A549 (cell line): ENCODE measurements around the gene MSMB. TPM values are rescaled to one million over a fixed set of nuclear protein-coding genes. Genes with fewer than 3 reads are reported as not detected.

Experiments used
- ATAC-seq, 2 experiments: fragments of 200-7000 bp in 1 of 2; fragments of >200 bp in 1 of 2; cut with Nextera tagmentation in 1 of 2; cut with Tn5 transposase in 1 of 2; 3 replicates each; pipeline versions ENCODE4 v1.8.0 to v1.9.1; 2018 to 2020; ENCODE audit warnings: mild to moderate bottlenecking in 1 of 2, moderate library complexity in 1 of 2
- CTCF ChIA-PET: fragments of 300-600 bp; sonication (Branson Sonifier 250); formaldehyde crosslinking; extraction: SDS; loops from one replicate; lab custom pipeline; 2021; ENCODE audit warnings: antibody characterized with exemption, inconsistent platforms; lab: Yijun Ruan, JAX
- POLR2A ChIA-PET: fragments of 350-600 bp; formaldehyde crosslinking; extraction: SDS; loops from one replicate; lab custom pipeline; 2021; ENCODE audit warnings: antibody characterized with exemption, inconsistent platforms; lab: Yijun Ruan, JAX
- DNase-seq, 2 experiments: peaks; one replicate each; pipeline versions ENCODE4 v3.0.0 to v3.0.0-alpha.2; 2011 to 2016; ENCODE audit warnings: low read depth in 1 of 2, low spot score in 1 of 2
- FAIRE-seq: peaks from 2 replicates; lab custom pipeline; 2011; peaks lifted over from hg19 to GRCh38; lab: Jason Lieb, UNC
- H3K27ac ChIP-seq, 2 experiments: fragments of >200 bp; sonication (Bioruptor Twin); formaldehyde crosslinking; 3 replicates each; pipeline ENCODE4 v1.5.1; 2016 to 2017
- H3K4me1 ChIP-seq: fragments of >200 bp; sonication (Bioruptor Twin); formaldehyde crosslinking; 3 replicates; pipeline ENCODE4 v1.6.1; 2016
- H3K4me2 ChIP-seq: fragments of >200 bp; sonication (Bioruptor Twin); formaldehyde crosslinking; 3 replicates; pipeline ENCODE4 v1.6.1; 2016
- H3K4me3 ChIP-seq: fragments of >200 bp; sonication (Bioruptor Twin); formaldehyde crosslinking; 3 replicates; pipeline ENCODE4 v1.5.1; 2016
- H3K9me3 ChIP-seq: fragments of >200 bp; sonication (Bioruptor Twin); formaldehyde crosslinking; 3 replicates; pipeline ENCODE4 v1.6.1; 2016
- BCL3 ChIP-seq: fragments of >200 bp; sonication (Bioruptor Twin); formaldehyde crosslinking; IDR thresholded peaks from 3 replicates; pipeline ENCODE4 v1.6.1; 2016
- CBX2 ChIP-seq: fragments of 200-600 bp; sonication (generic); IDR thresholded peaks from 2 replicates; pipeline ENCODE4 v1.6.1; 2016; ENCODE audit warnings: low read depth, mild to moderate bottlenecking, borderline replicate concordance
- CBX8 ChIP-seq: fragments of 200-600 bp; sonication (generic); IDR thresholded peaks from 2 replicates; pipeline ENCODE4 v1.6.1; 2016
- GATA3 ChIP-seq: IDR thresholded peaks from 2 replicates; pipeline ENCODE4 v1.6.1; 2012; ENCODE audit warnings: borderline replicate concordance
- HOXB5 ChIP-seq: fragments of 250-450 bp; sonication (Bioruptor Pico); IDR thresholded peaks from 2 replicates; pipeline ENCODE4 v1.5.0; 2020; ENCODE audit warnings: mild to moderate bottlenecking, moderate library complexity
- NPAS2 ChIP-seq: fragments of 250-450 bp; sonication (Bioruptor Pico); IDR thresholded peaks from 2 replicates; pipeline ENCODE4 v1.8.0; 2022; ENCODE audit warnings: mild to moderate bottlenecking, moderate library complexity, borderline replicate concordance
- NR3C1 ChIP-seq: fragments of >200 bp; sonication (Bioruptor Twin); formaldehyde crosslinking; IDR thresholded peaks from 3 replicates; pipeline ENCODE4 v1.6.1; 2017
- POLR2A ChIP-seq: IDR thresholded peaks from 2 replicates; pipeline ENCODE4 v1.6.1; 2012; ENCODE audit warnings: mild to moderate bottlenecking, low read length
- POLR2AphosphoS2 ChIP-seq: conservative IDR thresholded peaks from 2 replicates; pipeline ENCODE4 v1.6.1; 2012; ENCODE audit warnings: low read length, improper control_type of control experiment, inconsistent platforms
- RARB ChIP-seq: fragments of 250-450 bp; sonication (Bioruptor Pico); IDR thresholded peaks from 2 replicates; pipeline ENCODE4 v1.8.0; 2021; ENCODE audit warnings: mild to moderate bottlenecking, moderate library complexity
- RCOR1 ChIP-seq: fragments of 150-350 bp; IDR thresholded peaks from 2 replicates; pipeline ENCODE4 v1.6.1; 2014; ENCODE audit warnings: antibody characterized with exemption, low read length, low read depth
- RFX5 ChIP-seq: fragments of 450-650 bp; IDR thresholded peaks from 2 replicates; pipeline ENCODE4 v1.7.1; 2014; ENCODE audit warnings: antibody characterized with exemption, mild to moderate bottlenecking, moderate library complexity
- TP53 ChIP-seq: fragments of 250-450 bp; sonication (Bioruptor Pico); IDR thresholded peaks from 2 replicates; pipeline ENCODE4 v1.5.0; 2021; ENCODE audit warnings: mild to moderate bottlenecking, moderate library complexity
- WGBS: methylation state at CpG from one replicate; pipeline ENCODE4 v1.1.6; 2017; ENCODE audit errors: missing lambda C conversion rate; 5-methylcytosine and 5-hydroxymethylcytosine counted together
- polyA minus RNA-seq: library from RNA; depleted of rRNA, polyadenylated mRNA; stranded (reverse); fragments of >200 nt; gene quantifications from 2 replicates; pipeline ENCODE4 v1.2.3, GENCODE V29; 2011; rRNA and poly(A)+ RNA removed
- polyA plus RNA-seq, 4 experiments: library from polyadenylated mRNA; depleted of rRNA in 3 of 4; stranded (reverse); fragments of >200 nt; fragmentation: RNase III in 1 of 4; extraction: RNeasy Plus Mini Kit Qiagen cat#74134 plus additional on column Dnase treatment in 1 of 4; gene quantifications; 2 replicates in 3 of 4; 3 replicates in 1 of 4; pipeline ENCODE4 v1.2.3, GENCODE V29; 2011 to 2017
- TF ChIP-seq, protein P1 (sequence below): IDR thresholded peaks from 2 replicates; pipeline ENCODE4 v1.6.1; 2012
- TF ChIP-seq, protein P2 (sequence below): fragments of 250-450 bp; sonication (Bioruptor Pico); IDR thresholded peaks from 2 replicates; pipeline ENCODE4 v1.5.0; 2020; ENCODE audit warnings: low read depth, mild to moderate bottlenecking, moderate library complexity
- TF ChIP-seq, protein P3 (sequence below): fragments of 250-450 bp; sonication (Bioruptor Pico); IDR thresholded peaks from 2 replicates; pipeline ENCODE4 v1.5.0; 2021; ENCODE audit warnings: mild to moderate bottlenecking, moderate library complexity, borderline replicate concordance
- TF ChIP-seq, protein P4 (sequence below): fragments of 150-350 bp; IDR thresholded peaks from 2 replicates; pipeline ENCODE4 v1.6.1; 2014; ENCODE audit warnings: low read depth, mild to moderate bottlenecking, low read length
- TF ChIP-seq, protein P5 (sequence below): fragments of 450-650 bp; IDR thresholded peaks from 2 replicates; pipeline ENCODE4 v1.6.1; 2014; ENCODE audit warnings: antibody characterized with exemption

The MSMB gene, protein sequence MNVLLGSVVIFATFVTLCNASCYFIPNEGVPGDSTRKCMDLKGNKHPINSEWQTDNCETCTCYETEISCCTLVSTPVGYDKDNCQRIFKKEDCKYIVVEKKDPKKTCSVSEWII
- polyA plus RNA-seq (2011; rRNA removed): 0.26 and 0.61 TPM in 2 replicates
- polyA plus RNA-seq (2012; cell fraction: cytosol; rRNA removed): not detected in 2 replicates
- not detected in 2 replicates for polyA plus RNA-seq (2012; cell fraction: nucleus; rRNA removed)
- polyA plus RNA-seq (2017; fragmentation: RNase III; extraction: RNeasy Plus Mini Kit Qiagen cat#74134 plus additional on column Dnase treatment): not detected in 3 replicates
- polyA minus RNA-seq: not detected in 2 replicates

DNA sequence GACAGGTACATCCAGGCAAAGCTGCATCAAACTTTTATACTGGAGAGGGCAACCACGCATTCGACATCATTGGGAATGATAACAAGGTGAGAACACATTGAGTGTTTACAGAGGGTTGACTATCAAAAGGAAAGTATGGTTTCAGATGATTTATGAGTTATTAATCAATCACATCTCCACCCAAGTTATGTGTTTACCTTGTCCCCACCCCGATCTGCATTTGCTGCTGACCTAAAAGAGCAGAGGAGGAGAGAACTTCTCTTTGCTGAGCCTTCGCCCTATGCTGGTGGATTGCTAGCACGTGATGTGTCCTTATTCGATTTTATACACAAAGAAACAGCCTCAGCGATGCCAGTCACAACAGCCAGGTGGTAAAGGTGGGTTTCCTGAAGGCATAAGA is at the start of gene MSMB:
TSS of gene MSMB (minus strand) at position 9 of the 400 bp plus-strand sequence. CDS start 32 bp downstream, outside the sequence.
- H3K9me3 ChIP-seq: no peaks in the 10 kb centered on the region
- no peak within 1 kb of the TSS for H3K27ac ChIP-seq
- H3K4me1 ChIP-seq: no peaks in the 10 kb centered on the region
- 48% methylated on average over 7 of the region's 7 CpGs for WGBS
- TF ChIP-seq NPAS2 (CRISPR knock-in tag) (no peak), BCL3 (no peak), GATA3 (no peak), RARB (CRISPR knock-in tag) (no peak), CBX8 (no peak), RFX5 (no peak), CBX2 (no peak), NR3C1 (no peak), POLR2A (no peak)
- TF ChIP-seq, protein P1, sequence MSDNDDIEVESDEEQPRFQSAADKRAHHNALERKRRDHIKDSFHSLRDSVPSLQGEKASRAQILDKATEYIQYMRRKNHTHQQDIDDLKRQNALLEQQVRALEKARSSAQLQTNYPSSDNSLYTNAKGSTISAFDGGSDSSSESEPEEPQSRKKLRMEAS: no peak
- TF ChIP-seq, protein P2, sequence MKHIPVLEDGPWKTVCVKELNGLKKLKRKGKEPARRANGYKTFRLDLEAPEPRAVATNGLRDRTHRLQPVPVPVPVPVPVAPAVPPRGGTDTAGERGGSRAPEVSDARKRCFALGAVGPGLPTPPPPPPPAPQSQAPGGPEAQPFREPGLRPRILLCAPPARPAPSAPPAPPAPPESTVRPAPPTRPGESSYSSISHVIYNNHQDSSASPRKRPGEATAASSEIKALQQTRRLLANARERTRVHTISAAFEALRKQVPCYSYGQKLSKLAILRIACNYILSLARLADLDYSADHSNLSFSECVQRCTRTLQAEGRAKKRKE (CRISPR knock-in tag): no peak
- TF ChIP-seq, protein P3, sequence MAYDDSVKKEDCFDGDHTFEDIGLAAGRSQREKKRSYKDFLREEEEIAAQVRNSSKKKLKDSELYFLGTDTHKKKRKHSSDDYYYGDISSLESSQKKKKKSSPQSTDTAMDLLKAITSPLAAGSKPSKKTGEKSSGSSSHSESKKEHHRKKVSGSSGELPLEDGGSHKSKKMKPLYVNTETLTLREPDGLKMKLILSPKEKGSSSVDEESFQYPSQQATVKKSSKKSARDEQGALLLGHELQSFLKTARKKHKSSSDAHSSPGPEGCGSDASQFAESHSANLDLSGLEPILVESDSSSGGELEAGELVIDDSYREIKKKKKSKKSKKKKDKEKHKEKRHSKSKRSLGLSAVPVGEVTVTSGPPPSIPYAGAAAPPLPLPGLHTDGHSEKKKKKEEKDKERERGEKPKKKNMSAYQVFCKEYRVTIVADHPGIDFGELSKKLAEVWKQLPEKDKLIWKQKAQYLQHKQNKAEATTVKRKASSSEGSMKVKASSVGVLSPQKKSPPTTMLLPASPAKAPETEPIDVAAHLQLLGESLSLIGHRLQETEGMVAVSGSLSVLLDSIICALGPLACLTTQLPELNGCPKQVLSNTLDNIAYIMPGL (CRISPR knock-in tag): no peak
- TF ChIP-seq, protein P4, sequence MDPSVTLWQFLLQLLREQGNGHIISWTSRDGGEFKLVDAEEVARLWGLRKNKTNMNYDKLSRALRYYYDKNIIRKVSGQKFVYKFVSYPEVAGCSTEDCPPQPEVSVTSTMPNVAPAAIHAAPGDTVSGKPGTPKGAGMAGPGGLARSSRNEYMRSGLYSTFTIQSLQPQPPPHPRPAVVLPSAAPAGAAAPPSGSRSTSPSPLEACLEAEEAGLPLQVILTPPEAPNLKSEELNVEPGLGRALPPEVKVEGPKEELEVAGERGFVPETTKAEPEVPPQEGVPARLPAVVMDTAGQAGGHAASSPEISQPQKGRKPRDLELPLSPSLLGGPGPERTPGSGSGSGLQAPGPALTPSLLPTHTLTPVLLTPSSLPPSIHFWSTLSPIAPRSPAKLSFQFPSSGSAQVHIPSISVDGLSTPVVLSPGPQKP: no peak
- FAIRE-seq (no peak), ATAC-seq (no peak), DNase-seq (no peak)
- CTCF ChIA-PET: no interaction called here
- H3K4me2 ChIP-seq: no peak within 1 kb of the TSS
- POLR2A ChIA-PET: no interaction called here
- H3K4me3 ChIP-seq: no peak within 1 kb of the TSS

DNA sequence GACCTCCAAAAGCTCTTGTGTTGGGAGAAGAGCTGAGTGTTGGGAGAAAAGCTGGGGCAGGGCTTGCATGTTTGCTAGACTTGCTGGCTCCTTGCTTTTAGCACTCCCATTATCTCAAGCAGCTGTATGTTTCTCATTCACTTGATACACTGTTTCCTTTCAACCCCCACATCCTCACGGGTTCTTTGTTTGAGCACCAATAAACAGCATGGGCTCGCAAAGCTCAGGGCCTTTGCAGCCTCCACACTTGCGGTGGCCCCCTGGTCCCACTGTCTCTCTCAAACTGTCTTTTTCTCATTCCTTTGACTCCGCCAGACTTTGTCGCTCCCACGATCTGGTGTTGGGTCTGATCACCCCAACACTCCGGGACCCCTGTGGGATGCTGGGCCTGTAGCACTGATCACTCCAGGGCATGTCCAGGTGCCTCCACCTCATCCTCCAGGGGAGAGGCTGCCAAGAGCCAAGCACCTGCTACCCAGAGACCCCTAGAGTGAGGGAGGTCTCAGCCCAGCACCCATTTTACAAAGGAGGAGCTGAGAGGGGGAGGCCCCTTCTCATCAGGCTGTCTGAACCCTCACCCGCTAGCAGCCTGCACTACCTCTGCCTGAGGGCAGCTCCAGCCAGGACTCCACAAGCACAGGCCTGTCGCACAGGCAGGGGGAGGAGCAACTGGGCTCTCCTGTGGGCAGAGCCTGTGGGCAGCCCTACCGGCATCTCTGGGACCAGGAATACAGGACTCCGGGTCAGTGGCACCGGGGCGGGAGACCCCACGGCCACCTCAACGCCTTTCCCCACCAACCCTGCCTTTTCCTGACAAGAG is 49.1 kb upstream of the MSMB start:
- ATAC-seq (no peak), DNase-seq (no peak), FAIRE-seq (no peak)
- CTCF ChIA-PET: interaction anchor here (1.3 kb wide), 1 partner anchor 860 kb away, joined by 3 read pairs; no protein-coding TSS in a partner anchor
- Histone ChIP-seq H3K27ac (no peak overlapping the region), H3K4me3 (no peak overlapping the region), H3K4me1 (no peaks in the 10 kb centered on the region), H3K4me2 (no peak overlapping the region), H3K9me3 (no peaks in the 10 kb centered on the region)
- POLR2A ChIA-PET: no interaction called here
- TF ChIP-seq TP53 (CRISPR knock-in tag): no peak
- 73% methylated on average over 9 of the region's 15 CpGs for WGBS

- POLR2A ChIA-PET: no interaction called here
Measured at GRCh38 chr10:46094197-46094500, 48.1 kb upstream of the MSMB start.

More at GRCh38 chr10:46094197-46094500, 48.1 kb upstream of the MSMB start:
- no peak for DNase-seq
- ATAC-seq: no peak
- FAIRE-seq: no peak
- no peak overlapping the region for H3K27ac ChIP-seq
- TF ChIP-seq POLR2AphosphoS2 (no peak), RCOR1 (no peak), HOXB5 (CRISPR knock-in tag) (no peak)
- TF ChIP-seq, protein P2 (CRISPR knock-in tag): no peak
- TF ChIP-seq, protein P5, sequence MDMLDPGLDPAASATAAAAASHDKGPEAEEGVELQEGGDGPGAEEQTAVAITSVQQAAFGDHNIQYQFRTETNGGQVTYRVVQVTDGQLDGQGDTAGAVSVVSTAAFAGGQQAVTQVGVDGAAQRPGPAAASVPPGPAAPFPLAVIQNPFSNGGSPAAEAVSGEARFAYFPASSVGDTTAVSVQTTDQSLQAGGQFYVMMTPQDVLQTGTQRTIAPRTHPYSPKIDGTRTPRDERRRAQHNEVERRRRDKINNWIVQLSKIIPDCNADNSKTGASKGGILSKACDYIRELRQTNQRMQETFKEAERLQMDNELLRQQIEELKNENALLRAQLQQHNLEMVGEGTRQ: no peak
- TF ChIP-seq, protein P4: no peak
- 74% methylated on average over 6 of the region's 6 CpGs for WGBS
- no peaks in the 10 kb centered on the region for H3K9me3 ChIP-seq
- no peak overlapping the region for H3K4me2 ChIP-seq
- CTCF ChIA-PET: no interaction called here
- H3K4me1 ChIP-seq: no peaks in the 10 kb centered on the region
- H3K4me3 ChIP-seq: no peak overlapping the region
